HFF-Myc (cell line): Measurements from ENCODE around the gene RFX8.

ENCODE experiments used
- DNase-seq: peaks from one replicate; pipeline ENCODE4 v3.0.0-alpha.2; 2011; ENCODE audit warnings: low read depth; ENCODE audit errors: extremely low read depth
- H3K4me3 ChIP-seq: replicated peaks from 2 replicates; pipeline ENCODE4 v1.5.1; 2011; ENCODE audit warnings: low read depth, mild to moderate bottlenecking, control low read depth, low read length
- CTCF ChIP-seq: IDR thresholded peaks from 2 replicates; pipeline ENCODE4 v1.5.1; 2012; ENCODE audit warnings: mild to moderate bottlenecking, low read depth, low read length, control low read depth; ENCODE audit errors: missing control alignments

Gene RFX8

GRCh38 chr2:101398116-101398821 lies 76.6 kb downstream of the RFX8 start:
- TF ChIP-seq CTCF: no peak
- no peak for DNase-seq
- H3K4me3 ChIP-seq: no peak overlapping the region

DNA sequence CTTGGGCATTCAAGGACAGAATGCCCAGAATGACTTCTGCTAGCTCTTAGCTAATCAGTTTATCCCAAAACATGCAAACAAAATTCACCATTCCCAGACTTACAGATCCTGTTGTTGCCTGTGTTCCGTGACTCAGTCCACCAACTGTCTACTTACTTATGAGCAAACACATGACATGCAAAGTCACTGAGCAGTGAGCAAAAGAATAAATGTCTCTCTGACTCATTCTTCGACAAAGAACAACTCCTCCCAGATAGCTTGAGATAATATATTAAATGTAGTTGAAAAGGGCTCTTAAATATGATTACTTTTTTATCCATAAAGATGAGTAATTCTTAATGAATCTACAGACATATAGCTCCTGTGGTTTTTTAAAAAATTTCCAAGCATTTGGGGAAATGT lies 78.6 kb downstream of the RFX8 start:
- no peak for TF ChIP-seq CTCF
- no peak overlapping the region for H3K4me3 ChIP-seq
- DNase-seq: peak; percentile 55

GRCh38 chr2:101395545-101396315 lies 79.2 kb downstream of the RFX8 start:
- no peak for TF ChIP-seq CTCF
- DNase-seq: no peak
- no peak overlapping the region for H3K4me3 ChIP-seq

DNA sequence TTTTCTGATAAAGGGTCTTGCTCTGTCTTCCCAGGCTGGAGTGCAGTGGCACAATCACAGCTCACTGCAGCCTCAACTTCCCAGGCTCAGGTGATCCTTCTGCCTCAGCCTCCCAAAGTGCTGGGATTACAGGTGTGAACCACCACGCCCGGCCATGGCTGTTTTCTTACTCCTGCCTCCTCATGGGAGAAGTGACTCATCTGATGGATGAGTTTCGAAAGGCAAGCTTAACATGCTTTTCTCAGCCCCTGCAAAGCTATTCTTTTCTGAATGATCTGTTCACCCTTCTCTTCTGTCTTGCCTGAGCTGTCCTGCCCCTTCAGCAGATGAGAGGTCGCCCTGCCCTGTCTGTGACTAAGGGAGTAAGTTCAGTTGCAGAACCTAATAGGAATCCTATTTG lies 86.7 kb downstream of the RFX8 start:
- TF ChIP-seq CTCF: no peak
- DNase-seq: no peak
- H3K4me3 ChIP-seq: no peak overlapping the region

- TF ChIP-seq CTCF: peak; percentile 52
- H3K4me3 ChIP-seq: peak within 1 kb of the TSS; percentile 37
- DNase-seq: no peak
These were observed 87.6 kb downstream of the RFX8 start, which contains the start of gene CREG2 for GRCh38 chr2:101387151-101387834. CREG2 (minus strand) TSS chr2:101387503; CDS start chr2:101387457, 46 bp downstream.

GRCh38 chr2:101386599-101387150 lies 88.2 kb downstream of the RFX8 start:
- DNase-seq: no peak
- TF ChIP-seq CTCF: no peak
- peak overlapping the region; percentile 37 for H3K4me3 ChIP-seq
